GM12872 (cell line): ENCODE results near the gene WFIKKN2.

Experiments
- CTCF ChIP-seq: IDR thresholded peaks from 3 replicates; pipeline ENCODE4 v1.5.1; 2011; ENCODE audit warnings: low read depth, mild to moderate bottlenecking, low read length, moderate library complexity; ENCODE audit not compliant: insufficient read depth

The WFIKKN2 gene

GRCh38 chr17:50853015-50853615 is 17.7 kb downstream of the WFIKKN2 start:
- no peak for TF ChIP-seq CTCF

GRCh38 chr17:50853781-50854180 is 18.4 kb downstream of the WFIKKN2 start:
- no peak for TF ChIP-seq CTCF

GRCh38 chr17:50855708-50856330 is 20.4 kb downstream of the WFIKKN2 start:
- no peak for TF ChIP-seq CTCF

GRCh38 chr17:50856431-50856830 is 21.0 kb downstream of the WFIKKN2 start:
- no peak for TF ChIP-seq CTCF

- TF ChIP-seq CTCF = no peak
Measured at GRCh38 chr17:50858486-50859225, 23.3 kb downstream of the WFIKKN2 start.

- no peak for TF ChIP-seq CTCF
Measured at GRCh38 chr17:50861334-50861676, 25.9 kb downstream of the WFIKKN2 start.

- no peak for TF ChIP-seq CTCF
Measured at GRCh38 chr17:50861822-50862528, 26.6 kb downstream of the WFIKKN2 start.
